Measurements from ENCODE around the gene SSMEM1.
A peak's percentile ranks its signal among the peaks of the same experiment; 100 is the strongest.
"Not testable (repeated sequence)": the region's sequence is repeated elsewhere in the genome, so short reads cannot be mapped to it uniquely, and the experiment has no call there.

SSMEM1 gene

DNA sequence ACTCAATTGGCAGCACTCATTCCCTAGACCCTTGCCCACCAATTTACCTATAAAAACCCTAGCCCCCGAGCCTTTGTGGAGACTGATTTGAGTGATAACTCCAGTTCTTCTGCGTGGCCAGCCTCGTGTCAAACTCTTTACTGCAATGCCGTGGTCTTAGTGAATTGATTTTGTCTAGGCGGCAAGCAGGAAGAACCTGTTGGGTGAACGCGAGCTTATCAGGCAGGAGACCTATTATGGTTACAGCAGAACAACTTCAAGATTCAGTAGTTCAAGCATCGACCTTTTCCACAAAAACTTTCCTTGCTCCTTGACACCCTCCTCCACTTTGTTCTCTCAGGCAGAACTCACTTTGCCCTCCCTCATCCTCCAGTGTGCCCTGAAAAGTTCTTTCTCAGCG is 12.2 kb downstream of the SSMEM1 start:
- TF ChIP-seq, protein P1, sequence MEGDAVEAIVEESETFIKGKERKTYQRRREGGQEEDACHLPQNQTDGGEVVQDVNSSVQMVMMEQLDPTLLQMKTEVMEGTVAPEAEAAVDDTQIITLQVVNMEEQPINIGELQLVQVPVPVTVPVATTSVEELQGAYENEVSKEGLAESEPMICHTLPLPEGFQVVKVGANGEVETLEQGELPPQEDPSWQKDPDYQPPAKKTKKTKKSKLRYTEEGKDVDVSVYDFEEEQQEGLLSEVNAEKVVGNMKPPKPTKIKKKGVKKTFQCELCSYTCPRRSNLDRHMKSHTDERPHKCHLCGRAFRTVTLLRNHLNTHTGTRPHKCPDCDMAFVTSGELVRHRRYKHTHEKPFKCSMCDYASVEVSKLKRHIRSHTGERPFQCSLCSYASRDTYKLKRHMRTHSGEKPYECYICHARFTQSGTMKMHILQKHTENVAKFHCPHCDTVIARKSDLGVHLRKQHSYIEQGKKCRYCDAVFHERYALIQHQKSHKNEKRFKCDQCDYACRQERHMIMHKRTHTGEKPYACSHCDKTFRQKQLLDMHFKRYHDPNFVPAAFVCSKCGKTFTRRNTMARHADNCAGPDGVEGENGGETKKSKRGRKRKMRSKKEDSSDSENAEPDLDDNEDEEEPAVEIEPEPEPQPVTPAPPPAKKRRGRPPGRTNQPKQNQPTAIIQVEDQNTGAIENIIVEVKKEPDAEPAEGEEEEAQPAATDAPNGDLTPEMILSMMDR (IDR thresholded peaks at IDR 0.05; ENCODE audit: insufficient read depth, low read depth, low read length, missing control alignments): no peak
- DNase-seq (ENCODE audit: low read depth): no peak

DNA sequence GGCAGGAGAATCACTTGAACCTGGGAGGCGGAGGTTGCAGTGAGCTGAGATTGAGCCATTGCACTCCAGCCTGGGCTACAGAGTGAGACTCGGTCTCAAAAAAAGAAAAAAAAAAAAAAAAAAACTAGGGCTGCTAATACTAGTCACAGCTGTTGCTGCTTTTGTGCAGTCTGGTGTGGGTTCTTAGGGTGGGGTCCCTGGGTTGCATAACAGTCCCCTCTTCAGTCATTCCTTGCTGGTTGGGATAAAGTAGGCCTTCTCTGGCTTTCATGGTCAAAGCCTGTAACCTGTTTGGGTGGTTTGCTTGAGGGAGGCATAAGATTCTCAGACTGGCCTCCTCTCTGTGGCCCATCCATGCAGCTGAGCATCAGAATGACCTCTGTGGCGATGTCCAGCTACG is 14.1 kb downstream of the SSMEM1 start:
- no peak for DNase-seq (ENCODE audit: low read depth)
- no peak overlapping the region for H3K4me3 ChIP-seq (ENCODE audit: low read length)
- TF ChIP-seq, protein P1 (IDR thresholded peaks at IDR 0.05; ENCODE audit: insufficient read depth, low read depth, low read length, missing control alignments): no peak

More for the DNA sequence above, 12.2 kb downstream of the SSMEM1 start:
- no peak overlapping the region for H3K4me3 ChIP-seq (ENCODE audit: low read length)

DNA sequence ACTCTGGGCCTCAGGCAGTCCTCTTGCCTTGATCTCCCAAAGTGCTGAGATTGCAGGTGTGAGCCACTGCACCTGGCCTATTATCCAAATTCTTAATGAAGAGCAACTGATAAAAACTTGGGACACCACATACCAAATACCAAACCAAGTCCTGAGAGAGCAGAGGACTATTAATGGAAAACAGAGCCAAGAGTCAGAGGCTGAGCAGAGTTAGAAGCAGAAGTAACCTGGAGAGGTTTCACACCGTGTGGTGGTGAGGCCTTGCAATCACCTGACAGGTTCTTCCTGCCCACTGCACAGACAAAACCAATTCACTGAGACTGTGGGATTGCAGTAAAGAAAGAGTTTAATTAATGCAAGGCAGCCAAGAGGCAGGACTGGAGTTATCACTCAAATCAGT is 16.0 kb downstream of the SSMEM1 start:
- no peak overlapping the region for H3K4me3 ChIP-seq (ENCODE audit: low read length)
- TF ChIP-seq, protein P1 (IDR thresholded peaks at IDR 0.05; ENCODE audit: insufficient read depth, low read depth, low read length, missing control alignments): no peak
- no peak for DNase-seq (ENCODE audit: low read depth)

DNA sequence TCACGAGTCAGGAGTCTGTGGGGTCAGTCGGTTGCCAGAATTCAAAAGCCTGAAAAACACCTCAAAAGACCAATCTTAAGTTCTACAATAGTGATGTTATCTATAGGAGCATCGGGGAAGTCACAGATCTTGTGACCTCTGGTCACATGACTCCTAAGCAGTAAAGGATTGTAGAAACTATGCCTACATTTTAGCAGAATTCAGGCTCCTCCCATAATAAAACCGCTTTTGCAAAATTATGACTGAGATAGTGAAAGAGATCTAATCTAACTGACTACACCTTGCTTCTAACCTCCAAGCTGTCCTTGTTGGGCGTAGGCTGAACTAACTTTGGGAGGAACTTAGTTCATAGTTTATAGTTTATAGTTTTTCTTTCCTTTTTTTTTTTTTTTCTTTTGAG is 16.6 kb downstream of the SSMEM1 start:
- TF ChIP-seq, protein P1 (IDR thresholded peaks at IDR 0.05; ENCODE audit: insufficient read depth, low read depth, low read length, missing control alignments): no peak
- DNase-seq (ENCODE audit: low read depth): no peak
- no peak overlapping the region for H3K4me3 ChIP-seq (ENCODE audit: low read length)

DNA sequence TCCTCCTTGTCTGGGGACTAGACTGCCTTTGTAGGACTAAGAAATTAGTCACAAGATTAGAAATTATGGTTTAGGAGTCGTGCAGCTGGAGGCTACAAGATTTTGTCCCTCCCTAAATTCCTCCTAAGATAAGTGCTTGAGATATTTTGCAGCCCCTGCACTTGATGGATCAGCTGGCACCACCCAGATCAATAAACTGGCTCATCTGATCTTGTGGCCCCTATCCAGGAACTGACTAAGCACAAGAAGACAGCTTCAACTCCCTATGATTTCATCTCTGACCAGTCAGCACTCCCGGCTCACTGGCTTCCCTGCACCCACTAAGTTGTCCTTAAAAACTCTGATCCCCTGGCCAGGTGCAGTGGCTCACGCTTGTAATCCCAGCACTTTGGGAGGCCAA is 17.3 kb downstream of the SSMEM1 start:
- H3K4me3 ChIP-seq (ENCODE audit: low read length): not testable (repeated sequence)
- peak; percentile 38 for DNase-seq (ENCODE audit: low read depth)

DNA sequence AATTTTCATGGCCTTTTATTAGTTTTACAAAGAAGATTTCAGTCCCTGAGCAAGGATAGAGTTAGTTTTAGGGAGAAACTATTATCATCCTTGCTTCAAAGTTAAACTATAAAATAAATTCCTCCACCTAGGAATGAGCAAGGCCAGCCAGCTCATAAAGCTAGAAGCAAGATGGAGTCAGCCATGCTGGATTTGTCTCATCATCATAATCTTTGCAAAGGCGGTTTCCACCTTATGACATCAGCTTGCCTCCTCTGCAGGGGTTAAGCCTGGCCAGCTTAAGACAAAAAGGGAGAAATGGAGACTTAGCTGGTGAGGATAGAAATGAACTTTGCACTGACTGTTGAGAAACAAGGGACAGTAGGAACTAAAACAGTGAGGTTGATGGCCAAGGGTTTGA is 18.7 kb downstream of the SSMEM1 start:
- TF ChIP-seq, protein P1 (IDR thresholded peaks at IDR 0.05; ENCODE audit: insufficient read depth, low read depth, low read length, missing control alignments): no peak
- DNase-seq (ENCODE audit: low read depth): no peak
- H3K4me3 ChIP-seq (ENCODE audit: low read length): no peak overlapping the region

DNA sequence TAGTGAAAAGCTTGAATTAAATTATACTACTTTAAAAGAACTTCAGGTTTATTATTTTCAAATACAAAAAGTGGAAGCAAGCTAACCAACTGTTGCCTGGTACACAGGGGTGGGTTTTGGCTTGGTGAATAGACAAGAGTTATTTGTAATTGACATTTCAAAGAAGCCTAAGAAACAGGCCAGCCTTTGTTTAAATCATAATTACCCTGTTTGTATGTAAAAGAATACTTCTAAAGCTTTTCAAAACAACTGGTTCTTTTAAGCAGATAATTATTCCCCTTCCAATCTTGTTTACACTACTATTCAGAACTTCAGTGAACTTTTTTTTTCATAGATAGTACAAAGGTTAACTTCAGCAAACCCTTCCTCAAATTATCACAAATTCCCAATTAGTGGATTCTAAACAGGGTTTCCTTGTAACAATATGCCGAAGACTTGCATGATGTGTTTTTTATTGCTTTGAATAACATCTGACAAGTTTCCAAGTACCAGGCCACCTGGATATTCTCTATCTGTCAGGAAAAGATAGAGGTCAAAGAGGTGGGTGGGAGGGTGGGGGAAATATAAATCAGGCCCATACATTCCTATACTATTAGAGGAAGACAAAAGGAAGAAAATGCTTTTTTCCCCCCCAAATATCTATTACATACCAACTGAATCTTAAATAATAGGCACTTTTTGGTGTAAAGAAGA is 20.4 kb downstream of the SSMEM1 start:
- TF ChIP-seq, protein P1 (IDR thresholded peaks at IDR 0.05; ENCODE audit: insufficient read depth, low read depth, low read length, missing control alignments): no peak
- no peak for DNase-seq (ENCODE audit: low read depth)
- no peak overlapping the region for H3K4me3 ChIP-seq (ENCODE audit: low read length)
